HG03439 (cell line): ENCODE data around the gene YBX2.

Source experiments
- ATAC-seq: cut with Tn5 transposase; IDR thresholded peaks from one replicate; pipeline ENCODE4 v1.9.1; 2021; ENCODE audit warnings: mild to moderate bottlenecking, moderate library complexity; ENCODE audit not compliant: unreplicated experiment

YBX2 gene

DNA sequence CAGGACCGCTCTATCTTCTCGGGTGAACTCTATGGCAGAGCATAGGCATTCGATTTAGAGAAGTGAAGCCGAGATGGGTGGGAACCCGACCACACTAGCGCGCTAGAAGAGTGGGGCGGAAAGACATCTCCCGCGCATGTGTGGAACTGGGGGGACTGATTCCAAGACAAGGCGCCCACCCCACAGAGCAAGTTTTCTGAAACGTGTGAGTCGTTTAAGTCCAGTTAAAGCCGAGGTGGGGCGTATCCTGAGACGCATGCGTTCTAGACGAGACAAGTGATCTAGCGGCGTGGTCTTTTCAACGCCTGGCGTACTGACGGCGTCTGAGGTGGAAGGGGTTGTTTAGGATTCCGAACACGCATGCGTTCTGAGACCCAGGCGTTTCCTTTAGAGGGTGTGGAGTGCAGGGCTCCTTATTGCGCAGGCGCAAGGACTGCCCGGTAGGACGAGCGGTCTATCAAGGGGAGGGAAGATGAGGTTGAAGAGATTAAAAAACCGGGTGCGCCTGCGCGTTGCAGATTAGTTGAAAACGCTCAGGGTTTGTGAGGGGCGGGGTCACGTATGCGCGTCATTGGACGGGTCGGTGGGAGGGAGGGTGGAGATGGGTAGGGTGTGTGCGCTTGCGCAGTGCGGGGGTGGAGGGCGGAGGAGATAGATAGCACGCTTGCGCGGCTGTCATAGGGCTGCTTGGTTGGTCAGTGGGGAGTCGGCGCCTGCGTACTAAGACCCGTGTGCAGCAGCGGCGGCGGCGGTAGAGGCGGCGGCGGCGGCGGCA lies 12.7 kb upstream of the YBX2 start, which contains the start of gene EIF5A:
EIF5A (plus strand) TSS at position 718 of the 775 bp plus-strand sequence. CDS start 2,008 bp downstream, outside the sequence.
- peak; percentile 68 for ATAC-seq

DNA sequence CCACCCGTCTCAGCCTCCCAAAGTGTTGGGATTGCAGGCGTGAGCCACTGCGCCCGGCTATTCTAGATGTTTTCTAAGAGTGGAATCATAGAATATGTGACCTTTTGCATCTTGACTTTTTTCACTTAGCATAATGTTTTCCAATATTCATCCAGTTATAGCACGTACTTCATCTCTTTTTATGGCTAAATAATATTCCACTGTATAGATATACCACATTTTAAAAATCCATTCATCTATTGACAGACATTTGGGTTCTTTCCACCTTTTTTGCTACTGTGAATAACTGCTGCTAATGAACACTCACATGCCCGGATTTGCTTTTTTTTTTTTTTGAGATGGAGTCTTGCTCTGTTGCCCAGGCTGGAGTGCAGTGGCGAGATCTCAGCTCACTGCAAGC lies 9.7 kb upstream of the YBX2 start:
- no peak for ATAC-seq

DNA sequence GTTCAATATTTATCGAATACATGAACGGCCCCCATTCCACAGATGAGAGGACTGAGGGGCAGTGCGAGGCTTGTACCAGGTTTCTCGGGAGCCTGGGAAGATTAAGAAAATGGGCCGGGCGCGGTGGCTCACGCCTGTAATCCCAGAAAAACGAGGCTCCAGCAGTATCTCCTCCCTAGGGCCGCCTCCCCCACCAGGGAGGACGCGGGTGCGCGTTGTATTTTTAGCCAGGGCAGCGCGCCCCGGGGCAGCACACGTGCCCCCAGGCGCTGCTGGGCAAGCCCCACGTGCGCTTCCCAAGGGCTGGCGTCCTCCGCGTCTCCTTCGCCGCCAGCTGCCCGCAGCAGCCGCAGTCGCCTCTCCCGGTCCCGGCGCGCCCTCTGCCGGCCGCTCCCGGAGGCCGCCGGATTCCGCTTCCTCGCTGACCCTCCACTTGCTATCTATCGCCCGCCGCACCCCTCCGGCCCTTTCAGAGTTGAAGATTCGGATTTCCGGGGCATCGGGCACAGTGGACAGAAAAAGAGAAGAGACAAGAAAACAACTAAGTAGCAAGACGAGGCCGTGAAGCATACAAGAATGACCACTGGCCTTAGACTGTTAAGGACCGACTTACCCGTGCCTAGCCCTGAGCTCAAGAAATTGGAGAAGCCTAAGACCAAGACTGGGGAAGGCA lies 1.9 kb upstream of the YBX2 start:
- ATAC-seq, result peak; percentile 64

DNA sequence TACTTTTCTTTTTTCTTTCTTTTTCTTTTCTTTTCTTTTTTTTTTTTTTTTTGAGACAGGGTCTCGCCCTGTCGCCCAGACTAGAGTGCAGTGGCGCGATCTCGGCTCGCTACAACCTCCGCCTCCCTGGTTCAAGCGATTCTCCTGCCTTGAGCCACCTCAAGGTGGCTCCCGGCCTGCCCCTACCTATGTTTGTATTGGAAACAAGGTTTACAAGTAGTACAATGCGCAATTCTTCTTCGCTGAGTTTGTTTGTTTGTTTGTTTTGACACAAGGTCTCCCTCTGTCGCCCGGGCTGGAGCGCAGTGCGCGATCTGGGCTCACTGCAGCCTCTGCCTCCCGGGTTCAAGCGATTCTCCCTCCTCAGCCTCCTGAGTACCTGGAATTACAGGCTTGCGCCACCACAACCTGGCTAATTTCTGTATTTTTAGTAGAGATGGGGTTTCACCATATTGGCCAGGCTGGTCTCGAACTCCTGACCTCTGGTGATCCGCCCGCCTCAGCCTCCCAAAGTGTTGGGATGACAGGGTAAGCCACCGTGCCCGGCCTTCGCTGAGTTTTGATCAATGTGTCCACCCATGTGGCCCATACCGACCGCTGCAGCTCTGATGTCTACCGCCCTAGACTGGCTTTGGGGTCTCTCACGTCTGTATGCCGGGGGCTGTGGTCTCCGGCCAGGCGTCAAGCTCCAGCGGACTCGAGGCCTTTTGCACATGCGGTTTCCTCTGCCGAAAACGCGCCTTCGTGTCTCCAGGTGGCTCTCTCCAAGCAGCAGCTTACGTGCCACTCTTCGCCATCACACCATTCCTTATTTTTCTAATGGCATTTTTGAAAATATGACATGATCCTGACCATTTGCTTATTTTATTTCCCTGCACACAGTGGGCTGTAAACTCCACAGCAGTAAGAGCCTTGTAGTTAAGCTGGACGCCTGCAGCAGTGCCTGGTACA lies 1.1 kb upstream of the YBX2 start:
- no peak for ATAC-seq

DNA sequence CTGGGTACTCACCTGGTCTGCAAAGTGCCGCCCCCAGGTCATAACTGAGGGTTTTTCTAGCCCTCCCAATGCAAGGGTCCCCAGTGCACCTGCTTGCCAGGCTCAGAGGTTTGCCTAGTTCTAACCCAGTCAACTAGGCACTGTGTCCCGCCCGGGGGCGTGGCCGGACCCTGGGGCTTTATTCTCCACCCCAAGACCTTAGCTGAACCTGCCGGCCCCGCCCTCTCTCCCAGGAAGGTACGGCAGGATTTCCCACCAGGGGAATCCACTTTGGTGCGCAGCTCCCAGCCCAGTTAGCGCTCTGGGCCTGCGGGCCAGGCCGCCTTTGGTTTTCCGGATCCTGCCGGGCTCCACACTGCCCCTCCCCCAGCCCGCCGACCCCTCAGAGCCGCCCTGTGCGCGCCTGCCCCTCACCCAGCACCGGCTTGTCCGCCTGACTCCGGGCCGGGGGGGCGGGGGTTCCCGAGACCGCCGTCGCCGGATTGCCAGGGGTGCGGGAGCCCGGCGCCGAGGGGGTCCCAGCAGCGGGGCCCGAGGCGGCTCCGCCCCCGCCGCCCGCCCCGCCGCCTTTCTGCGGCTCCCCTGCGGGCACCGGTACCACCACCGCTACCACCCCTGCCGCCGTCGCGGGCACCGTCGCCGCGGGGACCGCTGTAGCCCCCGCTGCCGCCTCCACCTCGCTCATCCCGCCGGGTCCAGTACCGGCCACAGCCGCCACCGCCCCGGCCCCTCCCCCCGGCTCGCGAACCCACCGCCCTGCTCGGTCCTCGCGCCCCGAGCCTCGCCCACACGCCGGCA lies 424 bp downstream of the YBX2 start:
- no peak for ATAC-seq

DNA sequence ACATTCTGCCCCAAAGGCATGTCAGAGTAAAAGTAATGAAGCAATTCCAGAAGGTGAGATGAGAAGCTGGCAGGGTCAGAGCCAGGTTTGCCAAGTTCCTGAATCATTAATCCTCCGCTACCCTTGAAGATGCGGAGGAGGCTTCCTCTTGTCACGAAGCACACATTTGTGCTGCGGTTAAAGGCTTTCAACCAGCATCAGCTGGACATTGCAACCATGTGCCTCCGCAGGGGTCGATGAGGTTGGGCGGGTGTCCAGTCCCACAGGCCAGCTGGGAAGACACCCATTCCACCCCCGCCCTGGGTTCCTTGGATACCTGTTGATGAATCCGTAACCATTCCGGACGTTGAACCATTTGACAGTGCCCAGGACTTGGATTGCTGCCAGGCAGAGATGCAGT lies 1.3 kb downstream of the YBX2 start:
- no peak for ATAC-seq

DNA sequence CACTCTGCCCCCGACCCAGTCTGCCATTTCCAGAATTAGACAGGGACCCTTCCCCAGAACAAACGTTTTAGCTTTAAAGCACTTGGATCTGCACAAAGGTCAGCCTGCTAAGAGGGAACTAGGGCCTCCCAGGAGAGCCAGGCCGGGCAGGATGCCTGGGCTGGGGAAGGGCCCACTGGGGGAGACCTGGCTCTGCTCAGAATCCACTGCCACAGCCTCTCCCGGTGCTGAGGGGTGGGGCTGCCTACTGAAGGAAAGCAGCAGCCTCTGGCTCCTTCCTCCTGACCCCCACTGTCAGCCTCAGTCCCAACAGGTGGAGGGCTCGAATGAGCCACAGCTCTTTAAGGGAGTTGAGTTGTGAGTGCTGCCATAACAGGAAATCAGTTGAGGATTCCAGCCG lies 1.7 kb downstream of the YBX2 start:
- no peak for ATAC-seq

DNA sequence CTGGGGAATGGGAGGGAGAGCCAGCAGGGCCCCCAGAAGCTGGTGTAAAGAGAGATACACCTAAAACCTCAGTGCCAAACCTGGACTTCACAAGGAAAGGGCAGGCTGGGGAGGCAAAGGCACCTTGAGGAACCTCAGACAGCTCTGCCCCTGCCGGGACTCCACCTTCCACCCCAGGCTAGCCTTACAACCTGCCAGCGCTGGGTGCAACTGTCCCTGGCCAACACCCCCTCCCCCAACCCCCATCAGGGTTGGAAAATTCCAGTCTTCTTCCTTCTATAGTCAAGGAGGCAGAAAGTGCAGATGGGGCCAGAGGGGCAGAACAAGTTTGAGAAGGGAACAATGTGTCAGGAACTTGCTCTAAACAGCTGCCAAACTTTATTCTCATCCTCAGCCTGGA lies 2.2 kb downstream of the YBX2 start:
- no peak for ATAC-seq

DNA sequence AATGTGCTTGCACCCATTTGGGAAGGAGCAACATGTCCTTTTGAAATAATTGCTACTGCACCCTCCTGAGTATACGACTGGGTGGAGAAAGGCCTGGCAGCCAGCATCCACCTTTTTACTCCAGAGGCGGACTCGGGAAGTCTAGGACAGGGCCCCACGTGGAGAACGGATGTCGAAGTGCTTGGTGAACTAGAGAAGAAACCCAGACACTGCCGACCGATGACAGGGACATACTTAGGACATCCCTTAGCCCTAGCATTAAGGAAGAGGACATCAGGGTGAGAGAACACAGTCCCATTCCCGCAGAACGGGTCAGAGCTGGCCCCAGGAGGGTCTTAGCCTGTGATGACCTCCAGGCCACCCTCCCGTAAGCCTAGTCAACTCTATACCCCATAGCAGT lies 3.8 kb downstream of the YBX2 start:
- no peak for ATAC-seq

DNA sequence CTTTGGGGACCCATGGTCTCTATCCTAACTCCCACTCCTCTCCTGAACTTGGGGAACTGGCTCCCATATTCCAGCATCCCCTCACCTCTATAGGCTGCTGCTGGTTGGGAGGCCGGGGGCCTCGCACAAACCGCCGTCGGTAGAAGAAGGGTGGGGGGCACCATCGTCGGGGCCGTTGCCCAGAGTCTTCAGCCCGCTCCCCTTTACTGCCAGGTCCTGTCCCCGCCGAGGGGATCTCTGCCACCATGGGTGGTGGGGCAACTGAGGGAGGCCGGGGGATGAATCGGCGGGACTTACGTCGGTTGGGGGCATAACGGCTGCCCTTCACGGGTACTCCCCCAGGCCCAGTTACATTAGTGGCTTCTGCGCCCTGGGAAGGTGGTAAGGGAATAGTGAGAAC lies 4.3 kb downstream of the YBX2 start:
- no peak for ATAC-seq

DNA sequence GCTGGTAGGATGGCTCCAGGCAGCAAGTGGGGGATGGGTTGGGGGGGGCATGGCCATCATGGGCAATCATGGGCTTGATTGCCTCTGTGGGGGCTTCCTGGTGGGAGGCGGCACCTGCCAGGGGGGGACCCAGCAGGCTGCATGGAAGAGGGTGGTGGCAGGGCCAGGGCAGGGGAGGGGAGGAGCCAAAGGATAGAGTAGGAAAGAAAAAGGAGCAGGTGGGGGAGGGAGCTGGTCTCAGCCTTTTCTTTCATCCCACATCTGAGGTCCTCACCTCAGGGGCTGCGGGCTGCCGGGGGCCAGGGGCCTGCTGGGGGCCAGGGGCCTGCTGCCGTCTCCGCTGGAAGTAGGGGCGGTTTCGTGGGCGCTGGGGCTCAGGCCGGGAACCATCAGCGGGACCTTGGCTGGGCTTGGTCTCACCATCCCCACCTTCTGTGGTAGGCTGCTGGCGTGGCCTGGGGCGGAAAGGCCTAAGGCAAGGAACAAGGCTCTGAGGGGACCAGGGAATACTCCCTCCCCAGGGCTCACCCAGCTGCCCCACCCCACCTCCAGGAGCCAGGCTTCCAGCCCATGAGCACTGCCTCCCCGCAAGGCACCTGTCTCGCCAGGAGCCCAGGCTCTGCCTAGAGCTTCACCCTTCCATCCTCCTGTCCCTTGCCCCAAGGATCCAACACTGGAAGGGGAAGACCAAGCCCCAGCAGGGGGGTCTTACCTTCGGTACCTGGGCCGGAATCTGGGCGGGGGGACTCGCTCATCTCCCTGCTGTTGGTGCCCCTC lies 5.0 kb downstream of the YBX2 start:
- no peak for ATAC-seq

DNA sequence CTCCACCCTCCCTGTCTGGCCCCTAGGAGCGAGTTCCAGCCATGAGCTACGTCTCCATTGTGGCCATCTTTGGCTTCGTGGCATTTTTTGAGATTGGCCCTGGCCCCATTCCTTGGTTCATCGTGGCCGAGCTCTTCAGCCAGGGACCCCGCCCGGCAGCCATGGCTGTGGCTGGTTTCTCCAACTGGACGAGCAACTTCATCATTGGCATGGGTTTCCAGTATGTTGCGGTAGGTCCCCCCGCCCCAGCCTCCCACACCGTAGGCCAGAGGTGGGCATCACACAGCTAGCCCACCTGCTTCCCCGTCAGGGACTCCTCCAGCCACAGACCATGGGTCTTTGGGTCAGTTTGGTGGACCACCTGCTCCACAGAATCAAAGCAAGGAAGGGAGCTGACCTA lies 8.8 kb downstream of the YBX2 start:
- ATAC-seq, result no peak

DNA sequence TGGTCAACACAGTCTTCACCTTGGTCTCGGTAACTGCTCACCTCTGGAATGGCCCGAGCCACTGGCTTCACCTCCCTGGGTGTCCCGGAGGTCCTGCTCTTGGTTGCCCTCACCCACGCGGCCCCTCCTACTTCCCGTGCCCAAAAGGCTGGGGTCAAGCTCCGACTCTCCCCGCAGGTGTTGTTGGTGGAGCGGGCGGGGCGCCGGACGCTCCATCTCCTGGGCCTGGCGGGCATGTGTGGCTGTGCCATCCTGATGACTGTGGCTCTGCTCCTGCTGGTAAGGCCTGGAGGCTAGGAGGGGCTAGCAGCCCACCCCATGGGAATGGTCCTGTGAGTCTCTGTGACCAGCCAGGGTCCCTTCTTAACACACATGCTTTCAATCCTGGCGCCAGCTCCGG lies 9.5 kb downstream of the YBX2 start:
- ATAC-seq, result no peak

DNA sequence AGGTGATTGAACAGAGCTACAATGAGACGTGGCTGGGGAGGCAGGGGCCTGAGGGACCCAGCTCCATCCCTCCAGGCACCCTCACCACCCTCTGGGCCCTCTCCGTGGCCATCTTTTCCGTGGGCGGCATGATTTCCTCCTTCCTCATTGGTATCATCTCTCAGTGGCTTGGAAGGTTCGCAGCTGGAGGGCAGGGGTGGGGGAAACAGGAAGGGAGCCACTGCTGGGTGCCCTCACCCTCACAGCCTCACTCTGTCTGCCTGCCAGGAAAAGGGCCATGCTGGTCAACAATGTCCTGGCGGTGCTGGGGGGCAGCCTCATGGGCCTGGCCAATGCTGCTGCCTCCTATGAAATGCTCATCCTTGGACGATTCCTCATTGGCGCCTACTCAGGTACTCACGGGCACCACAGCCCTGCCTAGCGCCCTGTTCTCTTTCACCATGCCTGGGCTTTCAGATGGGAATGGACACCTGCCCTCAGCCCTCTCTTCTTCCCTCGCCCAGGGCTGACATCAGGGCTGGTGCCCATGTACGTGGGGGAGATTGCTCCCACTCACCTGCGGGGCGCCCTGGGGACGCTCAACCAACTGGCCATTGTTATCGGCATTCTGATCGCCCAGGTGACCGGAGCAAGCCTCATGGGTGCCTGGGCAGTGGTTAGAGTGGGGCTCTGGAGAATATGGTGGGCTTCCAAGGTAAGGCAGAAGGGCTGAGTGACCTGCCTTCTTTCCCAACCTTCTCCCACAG lies 10.8 kb downstream of the YBX2 start:
- no peak for ATAC-seq

DNA sequence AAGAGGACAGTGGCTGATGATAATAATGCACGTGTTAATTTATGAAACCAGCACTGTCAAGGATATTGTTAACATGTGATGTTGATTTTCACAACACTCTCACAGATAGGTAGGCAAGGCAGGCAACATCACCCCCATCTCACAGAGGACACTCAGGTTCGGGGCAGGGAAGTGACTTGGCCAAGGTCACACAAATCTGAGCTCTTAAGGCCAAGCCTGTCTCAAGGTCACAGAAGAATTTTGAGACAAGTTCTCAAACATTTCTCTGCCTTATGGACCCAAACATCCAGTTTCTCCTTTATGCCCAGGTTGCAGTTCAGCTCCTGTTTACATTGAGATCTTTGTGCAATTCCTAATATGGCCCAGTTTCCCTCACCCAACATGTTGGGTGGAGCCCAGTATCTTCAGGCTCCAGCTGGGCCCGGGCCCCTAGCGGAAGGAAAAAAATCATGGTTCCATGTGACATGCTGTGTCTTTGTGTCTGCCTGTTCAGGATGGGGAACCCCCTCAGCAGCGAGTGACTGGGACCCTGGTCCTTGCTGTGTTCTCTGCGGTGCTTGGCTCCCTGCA lies 11.6 kb downstream of the YBX2 start:
- ATAC-seq, result no peak

DNA sequence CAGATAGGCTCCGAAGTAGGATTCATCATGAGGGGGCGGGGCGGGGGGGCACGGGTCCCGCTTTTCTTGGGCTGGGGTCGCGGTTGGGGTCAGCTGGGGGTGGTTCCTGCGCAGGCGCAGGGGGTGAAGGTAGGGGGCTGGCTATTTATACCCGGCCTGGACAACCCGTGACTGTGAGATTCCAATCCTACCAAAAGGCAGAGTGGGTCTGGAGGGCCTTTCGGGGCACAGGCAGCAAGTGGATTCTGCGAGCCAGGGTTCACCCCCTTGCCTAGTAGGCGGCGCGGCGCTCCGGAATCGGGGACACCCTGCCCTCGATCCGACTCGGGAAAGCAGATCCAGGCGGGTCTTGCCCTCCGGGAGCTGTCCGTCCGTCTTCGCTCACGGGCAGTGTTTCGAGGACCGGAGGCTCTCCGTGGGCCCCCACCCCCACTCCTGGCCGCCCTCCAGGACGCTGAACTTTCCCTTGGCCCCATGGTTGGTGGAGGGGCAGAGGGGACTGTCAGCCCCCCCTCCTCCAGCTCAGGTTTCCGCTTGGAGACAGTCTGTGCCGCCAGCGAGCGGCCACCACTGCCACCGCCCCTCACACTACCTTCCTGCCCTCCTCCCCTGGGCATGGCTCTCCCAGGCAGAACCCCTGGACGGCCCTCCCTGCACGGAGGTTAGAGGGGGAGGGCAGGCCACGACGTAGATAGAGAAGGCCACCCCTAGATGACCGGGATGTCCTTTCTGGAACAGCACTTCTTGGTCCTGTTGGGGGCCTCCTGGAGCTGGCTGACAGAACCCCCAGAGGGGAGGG lies 12.3 kb downstream of the YBX2 start:
- ATAC-seq, result no peak

DNA sequence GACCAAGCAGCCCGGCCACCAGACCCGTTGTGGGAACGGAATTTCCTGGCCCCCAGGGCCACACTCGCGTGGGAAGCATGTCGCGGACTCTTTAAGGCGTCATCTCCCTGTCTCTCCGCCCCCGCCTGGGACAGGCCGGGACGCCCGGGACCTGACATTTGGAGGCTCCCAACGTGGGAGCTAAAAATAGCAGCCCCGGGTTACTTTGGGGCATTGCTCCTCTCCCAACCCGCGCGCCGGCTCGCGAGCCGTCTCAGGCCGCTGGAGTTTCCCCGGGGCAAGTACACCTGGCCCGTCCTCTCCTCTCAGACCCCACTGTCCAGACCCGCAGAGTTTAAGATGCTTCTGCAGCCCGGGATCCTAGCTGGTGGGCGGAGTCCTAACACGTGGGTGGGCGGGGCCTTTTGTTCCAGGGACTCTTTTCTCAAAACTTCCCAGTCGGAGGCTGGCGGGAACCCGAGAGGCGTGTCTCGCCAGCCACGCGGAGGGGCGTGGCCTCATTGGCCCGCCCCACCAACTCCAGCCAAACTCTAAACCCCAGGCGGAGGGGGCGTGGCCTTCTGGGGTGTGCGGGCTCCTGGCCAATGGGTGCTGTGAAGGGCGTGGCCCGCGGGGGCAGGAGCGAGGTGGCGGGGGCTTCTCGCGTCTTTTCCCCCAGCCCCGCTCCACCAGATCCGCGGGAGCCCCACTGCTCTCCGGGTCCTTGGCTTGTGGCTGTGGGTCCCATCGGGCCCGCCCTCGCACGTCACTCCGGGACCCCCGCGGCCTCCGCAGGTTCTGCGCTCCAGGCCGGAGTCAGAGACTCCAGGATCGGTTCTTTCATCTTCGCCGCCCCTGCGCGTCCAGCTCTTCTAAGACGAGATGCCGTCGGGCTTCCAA lies 13.1 kb downstream of the YBX2 start, which contains the start of gene SLC2A4:
SLC2A4 (plus strand) TSS at position 645 of the 879 bp plus-strand sequence; CDS start at position 862, 217 bp downstream.
- ATAC-seq, result peak; percentile 48
